Thyroid gland (tissue), 4 donors: Measurements from ENCODE around the gene TRAFD1. TPM values are rescaled to one million over a fixed set of nuclear protein-coding genes. Genes with fewer than 3 reads are reported as not detected.

ENCODE experiments used
- DNase-seq, 2 donors: peaks; one replicate each; pipeline ENCODE4 v3.0.0-alpha.2; 2019
- H3K27ac ChIP-seq, 3 donors: fragments of 200-600 bp; sonication (generic); 1 replicate in 2 of 3; 2 replicates in 1 of 3; pipeline ENCODE4 v1.5.1; 2016 to 2019; ENCODE audit warnings: mild to moderate bottlenecking in 1 of 3, moderate library complexity in 1 of 3
- H3K27me3 ChIP-seq: fragments of 200-600 bp; sonication (generic); one replicate; pipeline ENCODE4 v1.5.1; 2019
- H3K36me3 ChIP-seq, 2 donors: fragments of 200-600 bp; sonication (generic); one replicate each; pipeline ENCODE4 v1.5.1; 2016 to 2019
- H3K4me1 ChIP-seq, 2 donors: fragments of 200-600 bp; sonication (generic); one replicate each; pipeline ENCODE4 v1.5.1; 2017 to 2019
- H3K4me3 ChIP-seq, 3 donors: fragments of 200-600 bp; sonication (generic); replicated peaks in 1 of 3; 1 replicate in 2 of 3; 2 replicates in 1 of 3; pipeline ENCODE4 v1.5.1; 2016; ENCODE audit warnings: mild to moderate bottlenecking in 1 of 3
- H3K9me3 ChIP-seq: fragments of 200-600 bp; sonication (generic); one replicate; pipeline ENCODE4 v1.5.1; 2017
- CTCF ChIP-seq, 6 experiments: fragments of 200-600 bp in 3 of 6; fragments of 450-650 bp in 3 of 6; sonication (generic) in 3 of 6; IDR thresholded peaks; one replicate each; pipeline ENCODE4 v1.5.1; 2016 to 2019; ENCODE audit warnings: antibody characterized with exemption in 6 of 6, mild to moderate bottlenecking in 2 of 6, inconsistent platforms in 1 of 6, moderate library complexity in 1 of 6
- POLR2A ChIP-seq, 2 donors: fragments of 450-650 bp; IDR thresholded peaks; one replicate each; pipeline ENCODE4 v1.6.1; 2017; ENCODE audit warnings: antibody characterized with exemption in 2 of 2, mild to moderate bottlenecking in 2 of 2, moderate library complexity in 1 of 2
- whole genome bisulfite sequencing, 2 donors: methylation state at CpG; one replicate each; pipeline ENCODE4 v1.1.5; 2017; 5-methylcytosine and 5-hydroxymethylcytosine counted together
- intact Hi-C: fragments of 100-400 bp; cut with DNase I; formaldehyde crosslinking; loops from one replicate; pipeline ENCODE4 v1.15.1; 2023
- total RNA-seq, 4 donors: library from RNA; depleted of rRNA; stranded (reverse); fragments of >200 nt; gene quantifications; one replicate each; pipeline ENCODE4 v1.2.3, GENCODE V29; 2016

TRAFD1 gene
- total RNA-seq, 4 donors from 2014 or later = 24.6 to 34.4 (median 27.9) TPM

- 97% methylated on average over 15 to 21 of the region's 21 CpGs for WGBS, 2 donors
- no peaks in the 10 kb centered on the region for H3K4me1 ChIP-seq
- DNase-seq = no peak
- intact Hi-C loops = no loop called here
- no peaks in the 10 kb centered on the region for H3K9me3 ChIP-seq
- H3K27me3 ChIP-seq = no peaks in the 10 kb centered on the region
- no peak overlapping the region for H3K27ac ChIP-seq
- H3K36me3 ChIP-seq = peaks cover 50 to 52% of the 10 kb centered on the region in 2 donors
- H3K4me3 ChIP-seq = no peak overlapping the region
- TF ChIP-seq CTCF (IDR thresholded peaks at IDR 0.05) = no peak
- no peak for TF ChIP-seq POLR2A (IDR thresholded peaks at IDR 0.05)
Observed at GRCh38 chr12:112172556-112173324, 47.4 kb downstream of the TRAFD1 start.

GRCh38 chr12:112175361-112176155 lies 50.2 kb downstream of the TRAFD1 start:
- TF ChIP-seq POLR2A (IDR thresholded peaks at IDR 0.05) = no peak
- no peak for TF ChIP-seq CTCF (IDR thresholded peaks at IDR 0.05)
- intact Hi-C loops = no loop called here
- Histone ChIP-seq H3K27ac (no peak overlapping the region), H3K27me3 (no peaks in the 10 kb centered on the region), H3K9me3 (no peaks in the 10 kb centered on the region), H3K36me3 (peaks cover 55 to 78% of the 10 kb centered on the region in 2 donors), H3K4me3 (no peak overlapping the region), H3K4me1 (no peaks in the 10 kb centered on the region)
- DNase-seq = no peak
- WGBS, 2 donors = 93 to 96% methylated on average over 20 of the region's 20 CpGs

- H3K27ac ChIP-seq = no peak overlapping the region
- DNase-seq = no peak
- intact Hi-C loops = no loop called here
- H3K36me3 ChIP-seq = peaks cover 46 to 77% of the 10 kb centered on the region in 2 donors
- no peaks in the 10 kb centered on the region for H3K27me3 ChIP-seq
- no peaks in the 10 kb centered on the region for H3K4me1 ChIP-seq
- H3K9me3 ChIP-seq = no peaks in the 10 kb centered on the region
- TF ChIP-seq CTCF (IDR thresholded peaks at IDR 0.05) (no peak), POLR2A (IDR thresholded peaks at IDR 0.05) (no peak)
- WGBS, 2 donors = 85 to 91% methylated on average over 11 of the region's 11 CpGs
- H3K4me3 ChIP-seq = no peak overlapping the region
Observed at GRCh38 chr12:112176321-112177010, 51.1 kb downstream of the TRAFD1 start.

GRCh38 chr12:112178796-112179195 lies 53.4 kb downstream of the TRAFD1 start:
- no peak overlapping the region for H3K27ac ChIP-seq
- no peaks in the 10 kb centered on the region for H3K9me3 ChIP-seq
- WGBS, 2 donors = 92 to 99% methylated on average over 14 to 15 of the region's 15 CpGs
- TF ChIP-seq POLR2A (IDR thresholded peaks at IDR 0.05) (no peak), CTCF (IDR thresholded peaks at IDR 0.05) (no peak)
- DNase-seq = no peak
- H3K4me1 ChIP-seq = no peaks in the 10 kb centered on the region
- H3K27me3 ChIP-seq = no peaks in the 10 kb centered on the region
- intact Hi-C loops = no loop called here
- H3K36me3 ChIP-seq = peaks cover 45 to 76% of the 10 kb centered on the region in 2 donors
- no peak overlapping the region for H3K4me3 ChIP-seq
